Measurements from ENCODE around the gene TGM2. TPM values are rescaled to one million over a fixed set of nuclear protein-coding genes. Genes with fewer than 3 reads are reported as not detected.
"Not testable (repeated sequence)": the region's sequence is repeated elsewhere in the genome, so short reads cannot be mapped to it uniquely, and the experiment has no call there.

Gene TGM2
- total RNA-seq, 2 donors from 2014 or later = 0.81 to 2.4 TPM

DNA sequence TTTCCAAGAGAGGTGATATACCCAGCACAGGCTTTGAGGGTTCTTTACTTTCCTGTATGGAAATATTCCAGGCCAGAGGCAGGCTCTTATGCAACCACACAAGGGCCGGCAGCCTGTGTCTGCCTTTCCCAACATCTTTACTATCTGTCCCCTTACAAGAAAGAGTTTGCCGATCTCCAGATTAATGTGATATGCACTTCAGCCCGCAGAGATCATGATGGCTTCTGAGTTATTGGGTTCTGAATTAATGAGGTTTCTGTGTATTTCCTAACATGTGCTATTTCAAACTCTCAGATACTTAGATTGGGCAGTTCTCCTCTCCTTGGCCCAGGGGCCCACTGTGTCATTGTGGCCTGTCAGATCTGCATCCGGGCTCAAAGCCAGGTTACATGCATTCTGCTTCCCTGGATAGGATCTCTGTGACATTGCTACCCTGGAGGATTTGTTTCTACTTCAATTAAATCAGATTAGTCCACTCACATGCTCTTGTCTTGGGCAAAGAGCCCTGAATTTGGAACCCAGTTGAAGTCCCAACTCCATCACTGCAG, 56.6 kb downstream of the TGM2 start:
- H3K36me3 Mint-ChIP-seq = no peaks in the 10 kb centered on the region
- H3K9me3 Mint-ChIP-seq = no peaks in the 10 kb centered on the region
- H3K27me3 Mint-ChIP-seq = no peaks in the 10 kb centered on the region
- ATAC-seq (peak in 1 of 2 donors; percentile 48), DNase-seq (ENCODE audit: low spot score) (no peak)
- H3K4me1 Mint-ChIP-seq (ENCODE audit: low read depth in 2 of 2) = peaks cover 0 to 1% of the 10 kb centered on the region in 2 donors
- H3K27ac Mint-ChIP-seq = no peak overlapping the region
- H3K4me3 Mint-ChIP-seq = no peak overlapping the region

- not testable (repeated sequence) for H3K27ac Mint-ChIP-seq; H3K4me1 Mint-ChIP-seq (ENCODE audit: low read depth in 2 of 2); H3K27me3 Mint-ChIP-seq; H3K9me3 Mint-ChIP-seq; DNase-seq (ENCODE audit: low spot score); H3K36me3 Mint-ChIP-seq; H3K4me3 Mint-ChIP-seq; ATAC-seq
Observed at GRCh38 chr20:38107916-38108315, 57.2 kb downstream of the TGM2 start.

DNA sequence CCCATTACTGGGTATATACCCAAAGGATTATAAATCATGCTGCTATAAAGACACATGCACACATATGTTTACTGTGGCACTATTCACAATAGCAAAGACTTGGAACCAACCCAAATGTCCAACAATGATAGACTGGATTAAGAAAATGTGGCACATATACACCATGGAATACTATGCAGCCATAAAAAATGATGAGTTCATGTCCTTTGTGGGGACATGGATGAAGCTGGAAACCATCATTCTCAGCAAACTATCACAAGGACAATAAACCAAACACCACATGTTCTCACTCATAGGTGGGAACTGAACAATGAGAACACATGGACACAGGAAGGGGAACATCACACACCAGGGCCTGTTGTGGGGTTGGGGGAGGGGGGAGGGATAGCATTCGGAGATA, 57.7 kb downstream of the TGM2 start:
- H3K9me3 Mint-ChIP-seq; H3K4me3 Mint-ChIP-seq; H3K4me1 Mint-ChIP-seq (ENCODE audit: low read depth in 2 of 2); H3K27ac Mint-ChIP-seq; H3K27me3 Mint-ChIP-seq; DNase-seq (ENCODE audit: low spot score); ATAC-seq; H3K36me3 Mint-ChIP-seq: not testable (repeated sequence)

GRCh38 chr20:38106461-38106860, 58.6 kb downstream of the TGM2 start:
- Mint-ChIP-seq H3K4me1 (ENCODE audit: low read depth in 2 of 2) (no peaks in the 10 kb centered on the region), H3K9me3 (no peaks in the 10 kb centered on the region), H3K27me3 (no peaks in the 10 kb centered on the region), H3K4me3 (no peak overlapping the region), H3K27ac (no peak overlapping the region), H3K36me3 (no peaks in the 10 kb centered on the region)
- ATAC-seq = no peak
- no peak for DNase-seq (ENCODE audit: low spot score)

GRCh38 chr20:38104285-38104684, 60.8 kb downstream of the TGM2 start:
- H3K4me3 Mint-ChIP-seq = no peak overlapping the region
- no peaks in the 10 kb centered on the region for H3K27me3 Mint-ChIP-seq
- ATAC-seq (no peak), DNase-seq (ENCODE audit: low spot score) (no peak)
- H3K4me1 Mint-ChIP-seq (ENCODE audit: low read depth in 2 of 2) = no peaks in the 10 kb centered on the region
- no peaks in the 10 kb centered on the region for H3K9me3 Mint-ChIP-seq
- H3K36me3 Mint-ChIP-seq = peaks cover 9% of the 10 kb centered on the region
- no peak overlapping the region for H3K27ac Mint-ChIP-seq

GRCh38 chr20:38102206-38102605, 62.9 kb downstream of the TGM2 start:
- H3K27me3 Mint-ChIP-seq; H3K4me1 Mint-ChIP-seq (ENCODE audit: low read depth in 2 of 2); DNase-seq (ENCODE audit: low spot score); ATAC-seq; H3K27ac Mint-ChIP-seq; H3K36me3 Mint-ChIP-seq; H3K4me3 Mint-ChIP-seq; H3K9me3 Mint-ChIP-seq: not testable (repeated sequence)

DNA sequence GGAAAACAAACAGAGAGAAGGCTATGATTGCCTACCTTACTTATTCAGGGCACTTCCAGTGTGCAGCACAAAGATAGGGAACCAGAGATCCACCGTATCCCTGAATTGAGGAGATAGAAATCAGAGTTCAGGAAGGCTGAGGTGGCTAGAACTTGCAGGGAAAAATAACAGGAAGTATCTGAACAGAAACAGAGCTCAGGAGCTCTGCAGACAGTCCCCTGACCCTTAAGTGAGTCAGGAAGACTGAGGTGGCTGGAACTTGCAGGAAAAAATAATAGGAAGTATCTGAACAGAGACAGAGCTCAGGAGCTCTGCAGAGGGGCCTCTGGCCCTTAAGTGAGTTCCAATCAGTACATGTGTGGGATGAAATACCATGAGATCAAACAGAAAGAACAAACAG, 66.1 kb downstream of the TGM2 start:
- H3K4me1 Mint-ChIP-seq (ENCODE audit: low read depth in 2 of 2) = peaks cover 15 to 17% of the 10 kb centered on the region in 2 donors
- H3K27me3 Mint-ChIP-seq = no peaks in the 10 kb centered on the region
- H3K36me3 Mint-ChIP-seq = peaks cover 15% of the 10 kb centered on the region
- no peak for DNase-seq (ENCODE audit: low spot score)
- peak overlapping the region in 1 of 2 donors; percentile 25 for H3K27ac Mint-ChIP-seq
- no peaks in the 10 kb centered on the region for H3K9me3 Mint-ChIP-seq
- no peak for ATAC-seq
- H3K4me3 Mint-ChIP-seq = no peak overlapping the region

DNA sequence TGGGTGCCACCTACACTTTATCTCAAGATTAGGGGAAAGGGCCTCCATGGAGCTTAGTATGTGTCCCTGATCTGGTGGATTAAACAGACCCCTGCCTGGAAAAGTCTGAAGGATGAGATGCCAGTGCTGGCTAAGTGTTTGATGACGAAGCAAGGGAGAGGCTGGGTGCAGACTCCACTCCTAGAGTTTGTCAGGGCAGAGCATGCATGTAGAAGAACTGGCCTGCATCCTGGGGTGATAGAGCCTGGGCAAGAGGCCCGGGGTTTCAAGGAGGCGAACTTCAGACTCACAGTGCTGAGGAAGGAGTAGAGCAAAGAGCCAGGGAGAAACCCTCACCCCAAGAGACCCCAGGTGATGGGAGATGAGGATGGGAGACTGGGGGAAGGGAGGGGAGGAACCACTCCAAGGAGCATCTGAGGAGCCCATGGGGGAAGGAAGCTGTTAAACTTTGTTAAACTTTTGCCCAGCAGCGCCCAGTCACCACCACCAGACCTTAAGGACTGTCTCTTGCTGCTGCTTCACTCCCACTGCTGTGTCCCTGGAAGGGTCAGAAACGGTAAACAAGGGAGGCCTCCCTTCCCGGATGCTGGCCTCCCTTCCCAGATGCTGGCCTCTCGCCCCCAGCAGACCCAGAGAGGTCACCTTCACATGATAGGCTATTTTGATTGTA, 69.9 kb downstream of the TGM2 start:
- H3K4me3 Mint-ChIP-seq = peak overlapping the region; percentile 81
- no peaks in the 10 kb centered on the region for H3K27me3 Mint-ChIP-seq
- DNase-seq (ENCODE audit: low spot score) = no peak
- H3K4me1 Mint-ChIP-seq (ENCODE audit: low read depth in 2 of 2) = peaks cover 42 to 51% of the 10 kb centered on the region in 2 donors
- ATAC-seq = no peak
- peak overlapping the region; percentile 88 to 99 for H3K27ac Mint-ChIP-seq
- no peaks in the 10 kb centered on the region for H3K9me3 Mint-ChIP-seq
- peaks cover 8% of the 10 kb centered on the region for H3K36me3 Mint-ChIP-seq

GRCh38 chr20:38094373-38094891, 70.6 kb downstream of the TGM2 start:
- Mint-ChIP-seq H3K36me3 (peaks cover 6% of the 10 kb centered on the region), H3K27ac (peak overlapping the region; percentile 88 to 99), H3K27me3 (no peaks in the 10 kb centered on the region), H3K4me3 (peak overlapping the region; percentile 81), H3K4me1 (ENCODE audit: low read depth in 2 of 2) (peaks cover 42 to 51% of the 10 kb centered on the region in 2 donors), H3K9me3 (no peaks in the 10 kb centered on the region)
- DNase-seq (ENCODE audit: low spot score) (peak; percentile 80), ATAC-seq (peak; percentile 89 to 91)

DNA sequence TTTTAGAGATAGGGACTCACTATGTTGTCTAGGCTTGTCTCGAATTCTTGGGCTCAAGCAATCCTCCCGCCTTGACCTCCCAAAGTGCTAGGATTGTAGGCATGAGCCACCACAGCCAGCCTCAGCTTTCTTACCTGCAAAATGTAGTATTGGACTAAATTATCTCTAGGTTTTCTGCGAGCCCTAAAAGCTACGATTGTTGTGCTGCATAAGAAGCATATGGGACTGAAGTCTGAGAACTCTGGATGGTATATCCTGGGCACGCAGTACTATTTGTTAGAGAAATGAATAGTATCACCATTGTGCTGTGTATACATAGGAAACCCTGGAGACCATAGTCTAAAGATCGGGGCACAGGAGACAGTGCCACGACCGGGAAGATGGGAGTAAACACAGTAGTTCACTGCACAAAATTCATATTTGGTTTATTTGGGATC, 71.4 kb downstream of the TGM2 start:
- H3K36me3 Mint-ChIP-seq = peaks cover 6% of the 10 kb centered on the region
- no peaks in the 10 kb centered on the region for H3K9me3 Mint-ChIP-seq
- ATAC-seq = no peak
- peaks cover 42 to 51% of the 10 kb centered on the region in 2 donors for H3K4me1 Mint-ChIP-seq (ENCODE audit: low read depth in 2 of 2)
- H3K27ac Mint-ChIP-seq = peak overlapping the region; percentile 88 to 99
- no peaks in the 10 kb centered on the region for H3K27me3 Mint-ChIP-seq
- peak overlapping the region; percentile 81 for H3K4me3 Mint-ChIP-seq
- DNase-seq (ENCODE audit: low spot score) = no peak

GRCh38 chr20:38092915-38093314, 72.2 kb downstream of the TGM2 start:
- ATAC-seq (no peak), DNase-seq (ENCODE audit: low spot score) (no peak)
- peaks cover 42 to 51% of the 10 kb centered on the region in 2 donors for H3K4me1 Mint-ChIP-seq (ENCODE audit: low read depth in 2 of 2)
- peak overlapping the region; percentile 88 to 99 for H3K27ac Mint-ChIP-seq
- no peaks in the 10 kb centered on the region for H3K9me3 Mint-ChIP-seq
- no peaks in the 10 kb centered on the region for H3K27me3 Mint-ChIP-seq
- peak overlapping the region; percentile 81 for H3K4me3 Mint-ChIP-seq
- H3K36me3 Mint-ChIP-seq = peaks cover 6% of the 10 kb centered on the region

DNA sequence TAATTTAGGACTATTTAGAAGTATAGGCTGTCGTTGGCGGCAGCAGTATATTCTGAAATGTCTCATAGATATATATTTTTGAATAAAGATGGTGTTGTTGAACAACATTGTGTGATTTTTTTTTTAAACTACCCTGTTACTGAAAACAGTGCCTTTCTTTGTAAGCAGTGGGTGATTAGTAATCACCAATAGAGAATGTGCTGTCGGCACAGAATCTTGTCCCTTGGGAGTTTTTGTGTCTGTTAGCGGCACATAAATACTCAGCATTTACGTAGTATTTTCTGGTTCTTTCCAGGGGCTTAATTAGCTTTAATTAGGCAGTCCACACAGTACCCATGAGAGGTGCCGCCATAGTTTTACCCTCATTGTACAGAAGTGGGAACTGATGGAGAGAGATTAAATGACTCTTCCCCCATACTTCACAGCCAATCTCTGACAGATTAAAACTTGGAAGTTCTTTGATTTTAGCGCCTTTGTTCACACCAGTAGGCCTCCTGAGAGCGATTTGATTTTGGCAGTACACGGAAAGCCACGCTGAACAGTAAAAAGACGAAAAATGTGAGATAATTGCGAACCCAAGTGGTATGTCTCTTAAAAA, 72.7 kb downstream of the TGM2 start:
- ATAC-seq (no peak), DNase-seq (ENCODE audit: low spot score) (no peak)
- Mint-ChIP-seq H3K9me3 (no peaks in the 10 kb centered on the region), H3K4me3 (peak overlapping the region; percentile 81), H3K4me1 (ENCODE audit: low read depth in 2 of 2) (peaks cover 44 to 51% of the 10 kb centered on the region in 2 donors), H3K27me3 (no peaks in the 10 kb centered on the region), H3K27ac (peak overlapping the region; percentile 88 to 99), H3K36me3 (peaks cover 6% of the 10 kb centered on the region)

- H3K27ac Mint-ChIP-seq = peak overlapping the region; percentile 88 to 99
- peaks cover 46 to 51% of the 10 kb centered on the region in 2 donors for H3K4me1 Mint-ChIP-seq (ENCODE audit: low read depth in 2 of 2)
- no peaks in the 10 kb centered on the region for H3K27me3 Mint-ChIP-seq
- ATAC-seq (peak; percentile 64 to 68), DNase-seq (ENCODE audit: low spot score) (no peak)
- H3K4me3 Mint-ChIP-seq = peak overlapping the region; percentile 81
- peaks cover 6% of the 10 kb centered on the region for H3K36me3 Mint-ChIP-seq
- H3K9me3 Mint-ChIP-seq = no peaks in the 10 kb centered on the region
Observed at GRCh38 chr20:38091441-38092216, 73.4 kb downstream of the TGM2 start.

All from natural killer cell treated with Interleukin-12 subunit alpha and Interleukin-12 subunit beta and Interleukin-15 and Interleukin-18, amount 100 ng/mL, for 72 hours (primary cell).